IPS-18c (cell line): ENCODE results near the gene LCN2.

Experiments used
- H3K4me3 ChIP-seq: 2 replicates; pipeline ENCODE4 v1.7.0; 2013; ENCODE audit warnings: low read depth, mild to moderate bottlenecking, low read length, moderate library complexity; ENCODE audit not compliant: insufficient read depth
- H3K9me3 ChIP-seq: one replicate; pipeline ENCODE4 v1.6.1; 2013; ENCODE audit warnings: mild to moderate bottlenecking, low read length, moderate library complexity; ENCODE audit not compliant: control insufficient read depth, insufficient read depth

LCN2 gene

DNA sequence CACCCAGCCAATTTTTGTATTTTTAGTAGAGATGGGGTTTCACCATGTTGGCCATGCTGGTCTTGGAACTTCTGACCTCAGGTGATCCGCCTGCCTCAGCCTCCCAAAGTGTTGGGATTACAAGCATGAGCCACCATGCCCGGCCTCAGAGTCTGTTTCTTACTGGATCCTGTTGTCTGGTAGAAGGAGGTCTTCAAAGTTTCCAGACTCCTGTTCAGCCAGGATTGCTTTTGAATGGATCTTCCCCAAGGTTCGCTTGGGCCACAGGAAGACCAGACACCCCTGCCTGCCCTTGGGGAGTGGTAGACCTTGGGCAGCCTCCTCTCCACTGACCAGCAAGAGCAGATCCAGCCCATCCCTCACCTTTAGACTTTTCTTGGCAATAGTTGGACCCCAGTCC, 7.6 kb upstream of the LCN2 start:
- H3K9me3 ChIP-seq, result no peaks in the 10 kb centered on the region
- no peak overlapping the region for H3K4me3 ChIP-seq

DNA sequence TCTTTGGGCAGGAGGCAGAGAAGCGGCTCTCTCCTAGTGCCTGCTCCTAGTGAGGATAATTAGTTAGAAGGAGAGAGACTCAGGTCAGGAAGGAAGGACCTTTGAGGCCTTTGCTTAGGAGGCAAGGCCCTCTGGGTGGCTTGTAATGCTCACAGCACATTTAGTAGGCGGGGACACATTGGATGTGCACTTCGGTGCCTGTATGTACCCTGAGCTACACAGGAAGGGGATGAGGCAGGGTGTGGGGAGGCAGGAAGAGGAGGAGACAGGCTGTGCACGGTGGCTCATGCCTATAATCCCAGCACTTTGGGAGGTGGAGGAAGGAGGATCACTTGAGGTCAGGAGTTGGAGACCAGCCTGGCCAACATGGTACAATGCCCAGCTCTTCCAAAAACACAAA, 7.2 kb upstream of the LCN2 start:
- Histone ChIP-seq H3K4me3 (no peak overlapping the region), H3K9me3 (no peaks in the 10 kb centered on the region)

DNA sequence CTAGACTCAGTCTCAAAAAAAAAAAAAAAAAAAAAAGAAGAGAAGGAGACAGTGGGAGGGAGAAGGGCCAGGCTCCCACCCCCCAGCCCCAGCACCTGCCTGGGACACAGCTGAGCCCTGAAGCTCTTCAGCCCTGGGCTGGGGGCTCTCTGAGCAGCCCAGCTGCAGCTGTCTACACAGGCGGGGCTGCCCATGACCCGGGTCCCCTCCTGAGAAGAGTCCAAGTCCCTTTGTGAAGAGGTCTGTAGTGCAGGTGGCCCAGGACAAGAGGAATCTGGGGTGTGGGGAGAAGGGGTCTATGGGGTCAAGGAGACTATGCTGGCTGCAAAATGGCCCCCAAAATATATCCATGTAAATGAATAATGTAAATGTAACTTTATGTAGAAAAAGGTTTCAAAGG, 6.7 kb upstream of the LCN2 start:
- Histone ChIP-seq H3K4me3 (no peak overlapping the region), H3K9me3 (no peaks in the 10 kb centered on the region)

GRCh38 chr9:128143525-128144238, 5.6 kb upstream of the LCN2 start:
- Histone ChIP-seq H3K4me3 (no peak overlapping the region), H3K9me3 (no peaks in the 10 kb centered on the region)

DNA sequence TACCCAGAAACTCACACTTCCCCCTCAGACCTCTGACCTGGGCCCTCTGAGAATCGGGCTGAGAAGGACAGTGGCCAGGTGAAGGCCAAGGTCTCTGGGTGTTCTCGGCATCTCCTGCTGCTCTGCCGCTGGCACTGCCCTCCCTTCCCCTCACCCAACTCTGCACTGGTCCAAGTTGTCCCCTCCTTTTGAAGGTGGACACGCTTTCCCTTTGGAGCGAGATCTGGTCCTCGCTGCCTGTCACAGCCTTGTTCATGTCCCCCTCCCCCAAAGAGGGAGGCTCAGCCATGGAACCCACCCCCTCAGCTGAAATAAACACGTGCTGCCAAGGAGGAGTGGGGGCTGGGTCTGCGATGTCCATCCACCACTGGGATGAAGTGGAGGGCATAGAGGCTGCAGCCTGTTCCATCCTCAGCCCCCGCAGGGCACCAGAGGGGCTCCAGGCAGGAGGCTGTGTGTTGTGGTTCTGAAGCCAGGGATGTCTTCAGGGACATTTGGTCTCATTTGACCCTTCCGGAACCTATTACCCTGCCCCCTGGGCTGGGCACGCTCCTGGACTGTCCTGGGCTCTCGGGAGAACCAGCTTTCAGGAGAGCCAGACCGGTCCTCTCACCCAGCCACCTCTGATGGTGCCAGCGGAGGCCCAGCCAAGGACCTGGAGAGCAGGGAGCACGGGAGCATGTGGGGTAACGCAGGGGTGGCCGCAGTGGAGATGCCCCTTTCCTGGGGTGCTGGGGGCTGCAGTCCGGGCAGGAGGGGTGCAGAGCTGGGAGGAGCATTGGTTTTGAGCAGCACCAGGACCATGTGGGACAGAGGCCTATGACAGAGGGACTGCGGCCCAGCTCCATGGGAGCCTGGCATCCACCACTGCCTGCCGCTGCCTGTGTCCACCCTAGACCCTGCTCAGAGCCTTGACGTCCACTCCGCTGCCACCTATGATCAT, 4.7 kb upstream of the LCN2 start:
- Histone ChIP-seq H3K4me3 (no peak overlapping the region), H3K9me3 (no peaks in the 10 kb centered on the region)

GRCh38 chr9:128145536-128145935, 3.7 kb upstream of the LCN2 start:
- no peak overlapping the region for H3K4me3 ChIP-seq
- no peaks in the 10 kb centered on the region for H3K9me3 ChIP-seq

DNA sequence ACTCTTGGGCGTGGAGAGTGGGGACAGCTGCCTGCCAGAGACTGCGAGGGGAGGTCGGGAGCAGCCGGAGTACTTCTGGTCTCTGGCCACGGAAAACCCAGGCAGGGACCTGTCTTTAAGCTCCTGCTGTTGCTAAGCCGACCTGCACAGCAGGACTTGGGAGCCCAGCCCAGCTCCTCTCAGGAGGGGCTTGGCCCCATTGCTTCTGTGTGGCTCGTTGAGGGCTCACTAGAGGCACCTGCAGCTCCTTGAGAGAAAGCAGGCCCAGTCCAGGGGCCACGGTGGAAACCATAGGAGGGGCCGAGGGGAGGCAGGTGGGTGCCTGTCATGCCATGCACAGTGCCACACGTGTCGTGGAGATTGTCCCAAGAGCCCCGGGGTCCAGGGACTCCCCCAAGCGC, 3.3 kb upstream of the LCN2 start:
- Histone ChIP-seq H3K9me3 (no peaks in the 10 kb centered on the region), H3K4me3 (no peak overlapping the region)

DNA sequence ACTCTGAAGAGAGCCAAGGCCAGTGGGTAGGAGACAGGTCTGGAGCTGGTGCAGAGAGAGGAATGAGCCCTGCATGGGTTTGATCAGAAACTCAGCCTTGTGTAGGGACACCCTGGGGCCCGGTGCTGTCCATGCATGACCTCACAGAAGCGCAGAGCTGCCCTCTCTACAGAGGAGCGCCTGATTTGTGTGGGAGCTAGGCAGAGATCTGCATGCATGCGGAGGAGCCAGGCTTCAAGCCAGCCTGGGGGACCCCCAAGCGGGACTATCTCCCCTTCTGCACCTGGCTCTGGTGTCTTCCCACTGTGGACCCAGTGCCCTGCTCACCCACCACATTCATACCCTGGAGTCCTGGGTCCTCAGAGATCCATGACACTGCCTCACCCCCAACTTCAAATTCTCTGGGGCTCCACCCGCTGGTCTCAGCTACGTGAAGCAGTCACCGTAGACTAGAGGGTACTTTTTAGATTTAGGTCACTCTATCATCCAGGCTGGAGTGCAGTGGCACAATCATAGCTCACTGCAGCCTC, 2.6 kb upstream of the LCN2 start:
- Histone ChIP-seq H3K9me3 (no peaks in the 10 kb centered on the region), H3K4me3 (no peak overlapping the region)

- Histone ChIP-seq H3K4me3 (no peak overlapping the region), H3K9me3 (no peaks in the 10 kb centered on the region)
These were observed 698 bp upstream of the LCN2 start for GRCh38 chr9:128148509-128149000.

DNA sequence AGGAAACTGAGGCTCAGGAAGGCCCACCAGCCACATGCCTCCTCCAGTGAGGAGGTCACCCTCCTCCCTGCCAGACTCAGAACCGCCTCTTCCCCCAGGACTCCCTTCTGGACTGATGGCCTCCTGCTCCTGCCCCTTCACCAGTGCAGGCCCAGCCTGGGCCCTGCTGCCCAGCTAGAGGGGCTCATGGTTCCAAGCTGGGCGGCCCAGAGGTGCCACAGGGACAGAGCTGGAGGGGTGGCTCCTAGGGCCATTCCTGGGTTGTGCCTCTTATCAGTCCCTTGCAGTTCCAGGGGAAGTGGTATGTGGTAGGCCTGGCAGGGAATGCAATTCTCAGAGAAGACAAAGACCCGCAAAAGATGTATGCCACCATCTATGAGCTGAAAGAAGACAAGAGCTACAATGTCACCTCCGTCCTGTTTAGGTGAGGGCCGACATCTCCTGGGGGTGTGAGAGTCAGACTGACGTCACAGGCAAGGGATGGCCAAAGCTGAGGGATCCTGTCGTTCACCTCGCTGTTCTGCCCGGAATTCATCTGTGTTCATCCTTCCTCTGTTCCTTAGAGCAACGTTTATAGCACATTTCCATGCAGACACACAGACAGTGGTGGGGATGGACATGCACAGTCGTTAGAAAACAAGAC, 819 bp downstream of the LCN2 start:
- H3K4me3 ChIP-seq, result no peak overlapping the region
- no peaks in the 10 kb centered on the region for H3K9me3 ChIP-seq

DNA sequence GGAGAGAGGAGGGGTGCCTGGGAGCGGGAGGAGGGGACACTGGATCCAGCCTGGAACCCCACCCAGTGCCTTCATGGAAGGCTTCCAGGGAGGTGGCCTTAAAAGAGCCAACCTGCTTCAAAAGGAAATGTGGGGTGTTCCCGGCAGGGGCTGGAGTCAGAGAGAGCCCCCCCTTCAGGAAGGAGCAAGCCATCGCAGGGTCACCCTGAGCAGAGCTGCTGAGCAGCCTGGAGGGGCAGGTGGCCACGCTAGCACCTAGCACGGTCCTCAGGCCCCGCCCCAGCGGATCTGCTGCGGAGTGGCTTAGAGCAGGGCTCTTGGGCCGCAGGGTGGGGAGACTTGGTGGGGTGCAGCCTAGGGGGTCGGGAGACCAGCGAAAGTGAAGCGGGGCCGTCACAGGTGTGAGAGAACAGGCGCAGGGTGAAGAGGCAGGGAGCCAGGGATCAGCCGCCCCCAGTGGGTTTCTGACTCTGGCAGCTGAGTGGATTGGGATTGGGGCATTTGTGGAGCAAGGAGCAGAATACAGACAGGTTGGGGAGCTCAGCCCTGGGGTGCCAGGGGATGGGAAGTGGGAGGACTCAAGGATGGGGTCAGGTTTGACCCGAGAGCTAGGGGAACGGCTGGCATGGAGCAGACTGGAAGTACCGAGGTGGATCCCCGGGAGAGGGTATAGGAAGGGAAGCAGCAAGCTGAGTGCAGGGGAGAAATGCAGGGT, 1.5 kb downstream of the LCN2 start:
- H3K4me3 ChIP-seq, result no peak overlapping the region

GRCh38 chr9:128151309-128152132, 2.3 kb downstream of the LCN2 start:
- no peak overlapping the region for H3K4me3 ChIP-seq

More for the DNA sequence above, 1.5 kb downstream of the LCN2 start:
- no peaks in the 10 kb centered on the region for H3K9me3 ChIP-seq

GRCh38 chr9:128152133-128153059, 3.1 kb downstream of the LCN2 start:
- Histone ChIP-seq H3K9me3 (no peaks in the 10 kb centered on the region), H3K4me3 (no peak overlapping the region)

More at GRCh38 chr9:128151309-128152132, 2.3 kb downstream of the LCN2 start:
- H3K9me3 ChIP-seq, result no peaks in the 10 kb centered on the region

- Histone ChIP-seq H3K9me3 (no peaks in the 10 kb centered on the region), H3K4me3 (no peak overlapping the region)
These were observed 4.0 kb downstream of the LCN2 start for GRCh38 chr9:128153060-128153946.
